Measurements from ENCODE around the gene ATIC. TPM values are rescaled to one million over a fixed set of nuclear protein-coding genes. Genes with fewer than 3 reads are reported as not detected.

The ATIC gene
- total RNA-seq, 1 experiment from 2014 or later: 295 TPM

DNA sequence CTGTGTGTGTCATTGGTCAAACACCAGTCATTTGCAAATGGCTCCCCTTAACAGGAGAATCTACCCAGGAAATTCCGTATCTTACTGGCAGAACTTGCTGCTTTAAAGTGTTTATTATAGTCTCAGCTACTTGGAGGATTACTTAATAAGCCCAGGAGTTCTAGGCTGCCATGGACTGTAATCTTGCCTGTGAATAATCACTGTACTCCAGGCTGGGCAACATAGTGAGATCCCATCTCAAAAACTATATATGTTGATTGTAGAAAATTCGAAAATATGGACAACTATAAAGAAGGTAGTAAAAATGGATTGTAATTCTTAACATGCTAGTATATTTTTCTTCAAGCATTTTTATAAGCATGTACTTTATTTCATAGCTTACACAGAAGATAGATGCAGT is 4.5 kb downstream of the ATIC start:
- H3K56ac ChIP-seq (ENCODE audit: insufficient read length, low read depth, low read length): no peak overlapping the region
- H3K14ac ChIP-seq (ENCODE audit: insufficient read depth, low read length): no peak overlapping the region
- Mint-ChIP-seq H3K9me3 (no peaks in the 10 kb centered on the region), H3K36me3 (ENCODE audit: insufficient read depth in 1 of 3, low read depth in 3 of 3) (peaks cover 49 to 87% (median 74%) of the 10 kb centered on the region in 3 experiments), H3K27me3 (ENCODE audit: low read depth) (no peaks in the 10 kb centered on the region), H3K27ac (no peak overlapping the region), H3K4me3 (no peak overlapping the region), H3K4me1 (peaks cover 16 to 27% of the 10 kb centered on the region in 2 experiments)
- H2AFZ ChIP-seq (ENCODE audit: low read length): no peak overlapping the region
- H3K4me2 ChIP-seq (ENCODE audit: insufficient read depth, insufficient read length, low read length): no peak overlapping the region
- DNase-seq: no peak
- H3K9me3 ChIP-seq (ENCODE audit: control insufficient read depth, low read depth, low read length): no peaks in the 10 kb centered on the region
- H3K27me3 ChIP-seq (ENCODE audit: insufficient read depth, low read length): no peaks in the 10 kb centered on the region
- H4K5ac ChIP-seq (ENCODE audit: insufficient read length, low read depth, low read length): no peak overlapping the region
- no peak overlapping the region for H3K23ac ChIP-seq (ENCODE audit: insufficient read length, low read depth, low read length)
- H3K9ac ChIP-seq (ENCODE audit: extremely low read depth, insufficient read length, low read length): no peak overlapping the region
- H2BK15ac ChIP-seq (ENCODE audit: low read depth, low read length): no peak overlapping the region
- H3K4me1 ChIP-seq (ENCODE audit: insufficient read depth, low read length): no peaks in the 10 kb centered on the region
- H2AK5ac ChIP-seq (ENCODE audit: insufficient read length, low read length): no peak overlapping the region
- no peak overlapping the region for H3K27ac ChIP-seq (ENCODE audit: insufficient read length, low read depth, low read length)
- H2BK5ac ChIP-seq (ENCODE audit: insufficient read length, low read length): no peak overlapping the region
- H3K4ac ChIP-seq (ENCODE audit: low read depth, low read length): no peak overlapping the region
- TF ChIP-seq, protein P1, sequence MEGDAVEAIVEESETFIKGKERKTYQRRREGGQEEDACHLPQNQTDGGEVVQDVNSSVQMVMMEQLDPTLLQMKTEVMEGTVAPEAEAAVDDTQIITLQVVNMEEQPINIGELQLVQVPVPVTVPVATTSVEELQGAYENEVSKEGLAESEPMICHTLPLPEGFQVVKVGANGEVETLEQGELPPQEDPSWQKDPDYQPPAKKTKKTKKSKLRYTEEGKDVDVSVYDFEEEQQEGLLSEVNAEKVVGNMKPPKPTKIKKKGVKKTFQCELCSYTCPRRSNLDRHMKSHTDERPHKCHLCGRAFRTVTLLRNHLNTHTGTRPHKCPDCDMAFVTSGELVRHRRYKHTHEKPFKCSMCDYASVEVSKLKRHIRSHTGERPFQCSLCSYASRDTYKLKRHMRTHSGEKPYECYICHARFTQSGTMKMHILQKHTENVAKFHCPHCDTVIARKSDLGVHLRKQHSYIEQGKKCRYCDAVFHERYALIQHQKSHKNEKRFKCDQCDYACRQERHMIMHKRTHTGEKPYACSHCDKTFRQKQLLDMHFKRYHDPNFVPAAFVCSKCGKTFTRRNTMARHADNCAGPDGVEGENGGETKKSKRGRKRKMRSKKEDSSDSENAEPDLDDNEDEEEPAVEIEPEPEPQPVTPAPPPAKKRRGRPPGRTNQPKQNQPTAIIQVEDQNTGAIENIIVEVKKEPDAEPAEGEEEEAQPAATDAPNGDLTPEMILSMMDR (conservative IDR thresholded peaks at IDR 0.05): no peak
- H4K8ac ChIP-seq (replicated peaks; ENCODE audit: insufficient read length, low read depth, low read length): no peak overlapping the region
- peaks cover 9% of the 10 kb centered on the region; the same call in 1 of the 2 replicates for H3K79me2 ChIP-seq (ENCODE audit: insufficient read depth, low read length)
- no peak overlapping the region for H2BK12ac ChIP-seq (ENCODE audit: insufficient read length, low read depth, low read length)
- H2BK120ac ChIP-seq (ENCODE audit: low read depth, low read length, poor library complexity, severe bottlenecking): no peak overlapping the region
- H3K23me2 ChIP-seq (ENCODE audit: insufficient read length, low read depth, low read length, poor library complexity, severe bottlenecking): peaks cover 12% of the 10 kb centered on the region
- H4K20me1 ChIP-seq (ENCODE audit: control insufficient read depth, insufficient read depth, insufficient read length): no peaks in the 10 kb centered on the region
- H2BK20ac ChIP-seq (ENCODE audit: low read depth, low read length, poor library complexity, severe bottlenecking): no peak overlapping the region
- no CpG with 5 or more reads among the region's 2 CpGs for WGBS (ENCODE audit: extremely low coverage, insufficient read length, low lambda C conversion rate)
- no peak overlapping the region for H4K91ac ChIP-seq (ENCODE audit: insufficient read length, low read depth, low read length)
- H3K18ac ChIP-seq (ENCODE audit: insufficient read length, low read depth, low read length): no peak overlapping the region
- no peak overlapping the region for H3T11ph ChIP-seq (ENCODE audit: low read length)
- no peaks in the 10 kb centered on the region for H3K79me1 ChIP-seq (ENCODE audit: insufficient read depth, low read depth, low read length, poor library complexity, severe bottlenecking)

Measured in H9 (cell line).